ENCODE data around the gene BEGAIN. TPM values are rescaled to one million over a fixed set of nuclear protein-coding genes. Genes with fewer than 3 reads are reported as not detected.

Gene BEGAIN
- total and polyA plus RNA-seq, 2 of the 8 experiments (the other 6 are each of a cell fraction or from before 2014, with no cell fraction given) = 2.9 to 3.0 TPM

DNA sequence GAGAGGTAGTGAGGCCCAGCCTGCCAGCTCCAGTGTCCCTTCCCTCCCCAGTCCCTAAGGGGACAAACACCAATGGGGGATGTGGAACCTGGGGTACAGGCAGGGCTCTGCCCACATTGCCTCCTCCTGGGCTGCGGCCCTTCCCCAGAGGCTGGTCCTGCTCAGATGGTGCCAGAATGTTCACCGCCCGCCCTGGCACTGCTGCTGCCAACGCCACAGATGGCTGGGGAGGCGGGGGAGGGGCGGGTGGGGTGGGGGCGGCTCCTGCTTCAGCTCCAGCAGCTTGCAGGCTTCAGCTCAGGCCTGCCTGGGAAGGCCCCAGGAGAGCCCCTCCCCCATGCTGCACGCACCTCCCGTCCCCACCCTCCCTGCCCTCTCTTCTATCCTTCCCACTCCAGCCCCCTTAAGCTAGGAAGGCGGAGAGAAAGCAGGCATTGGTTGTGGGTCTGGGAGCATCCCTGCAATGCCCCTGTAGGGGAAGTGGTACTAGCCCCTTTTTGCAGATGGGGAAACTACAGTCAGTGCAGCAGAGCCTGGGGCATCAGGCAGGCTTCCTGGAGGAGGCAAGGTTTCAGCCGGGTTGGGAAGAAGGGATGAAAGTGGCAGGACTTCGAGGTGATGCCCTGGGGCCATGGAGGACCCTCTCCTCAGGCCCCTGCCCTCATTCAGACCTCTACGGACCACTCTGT, 2.0 kb upstream of the BEGAIN start:
- Histone ChIP-seq H3K27me3 (replicated peaks in 1 of 4; ENCODE audit: control insufficient read depth in 3 of 4, extremely low read depth in 1 of 4, insufficient read depth in 3 of 4, low read length in 3 of 4) (peaks cover 19 to 35% (median 32%) of the 10 kb centered on the region in 4 experiments), H3K23me2 (ENCODE audit: low read depth, low read length) (peaks cover 12% of the 10 kb centered on the region; the same call in 1 of the 2 replicates), H2AFZ (ENCODE audit: low read length) (peak overlapping the region; percentile 76; the same call in 1 of the 2 replicates), H4K91ac (replicated peaks; ENCODE audit: insufficient read length, low read length) (no peak overlapping the region), H3K9ac (replicated peaks in 1 of 4; ENCODE audit: extremely low read depth in 1 of 4, low read depth in 3 of 4, low read length in 3 of 4) (no peak overlapping the region), H3K23ac (ENCODE audit: insufficient read length) (no peak overlapping the region), H2BK120ac (replicated peaks; ENCODE audit: low read depth, low read length) (no peak overlapping the region), H3K4me2 (ENCODE audit: insufficient read depth in 1 of 2, low read depth in 2 of 2, low read length in 2 of 2) (no peak overlapping the region), H2AK5ac (ENCODE audit: low read depth, low read length) (no peak overlapping the region), H2BK5ac (ENCODE audit: low read depth, low read length) (no peak overlapping the region), H3K4me1 (replicated peaks in 1 of 4; ENCODE audit: control insufficient read depth in 3 of 4, insufficient read depth in 4 of 4, low read length in 3 of 4) (peaks cover 0 to 15% (median 3%) of the 10 kb centered on the region in 4 experiments; a peak in 3 of 7 replicates), H3K79me2 (ENCODE audit: control insufficient read depth in 1 of 2, insufficient read depth in 2 of 2, low read length in 2 of 2) (no peaks in the 10 kb centered on the region), H4K8ac (ENCODE audit: extremely low read depth, insufficient read depth, low read length) (no peak overlapping the region), H3K36me3 (ENCODE audit: control insufficient read depth in 2 of 4, insufficient read depth in 4 of 4, low read length in 3 of 4) (no peaks in the 10 kb centered on the region), H3K27ac (ENCODE audit: low read depth, low read length) (no peak overlapping the region), H4K5ac (ENCODE audit: insufficient read length, low read depth, low read length) (no peak overlapping the region), H3K18ac (ENCODE audit: extremely low read depth, low read length) (no peak overlapping the region; the same call in none of the 2 replicates), H3K9me3 (ENCODE audit: insufficient read depth in 2 of 2, low read depth in 1 of 2, low read length in 1 of 2) (no peaks in the 10 kb centered on the region), H3K4ac (replicated peaks; ENCODE audit: insufficient read length, low read depth, low read length) (no peak overlapping the region), H3K14ac (ENCODE audit: insufficient read length) (no peak overlapping the region), H2BK15ac (ENCODE audit: low read length) (0 out of 2 replicates have a peak overlapping the region, but pooled peaks have one; percentile 61), H2BK20ac (ENCODE audit: low read length) (no peak overlapping the region), H2BK12ac (ENCODE audit: low read depth, low read length) (peak overlapping the region; percentile 87; the same call in 1 of the 2 replicates), H3K4me3 (ENCODE audit: extremely low read depth in 1 of 4, insufficient read depth in 2 of 4, low read depth in 3 of 4, low read length in 4 of 4) (no peak overlapping the region), H3K79me1 (ENCODE audit: low read depth, low read length) (no peaks in the 10 kb centered on the region), H3K56ac (replicated peaks; ENCODE audit: insufficient read length, low read depth, low read length) (no peak overlapping the region), H4K20me1 (replicated peaks in 1 of 2; ENCODE audit: control insufficient read depth in 1 of 2, insufficient read depth in 2 of 2, low read length in 2 of 2) (peaks cover 0 to 1% of the 10 kb centered on the region in 2 experiments)
- CTCF ChIA-PET (ENCODE audit: partially characterized antibody) = interaction anchor here (0.6 to 2.1 kb wide), 5 partner anchors 20 to 205 kb away, joined by 3 to 6 read pairs (median 3); no protein-coding TSS in a partner anchor
- DNase-seq (ENCODE audit: low read depth in 1 of 2, low spot score in 2 of 2) = no peak
- WGBS, 2 experiments (ENCODE audit: extremely low coverage in 1 of 2, insufficient coverage in 1 of 2, insufficient read length in 1 of 2, insufficient replicate concordance in 2 of 2, low coverage in 1 of 2, low lambda C conversion rate in 2 of 2, missing lambda C conversion rate in 1 of 2) = 75% methylated on average over 7 of the region's 13 CpGs; no CpG with 5 or more reads in 1 of the 2 experiments
- POLR2A ChIA-PET (ENCODE audit: partially characterized antibody) = no interaction called here
- no peak for FAIRE-seq
- TF ChIP-seq YY1 (IDR thresholded peaks at IDR 0.05; ENCODE audit: low read depth, low read length) = no peak
- no peak for TF ChIP-seq GTF2F1 (IDR thresholded peaks at IDR 0.05; ENCODE audit: borderline replicate concordance, low read depth, low read length)
- no peak for TF ChIP-seq KDM5A (IDR thresholded peaks at IDR 0.05; ENCODE audit: low read length)
- no peak for TF ChIP-seq CHD2 (IDR thresholded peaks at IDR 0.05; ENCODE audit: low read length)
- no peak for TF ChIP-seq PHF8 (conservative IDR thresholded peaks at IDR 0.05; ENCODE audit: low read depth, low read length)
- TF ChIP-seq RAD21 (IDR thresholded peaks at IDR 0.05 in 1 of 2, conservative IDR thresholded peaks at IDR 0.05 in 1 of 2; ENCODE audit: low read depth in 2 of 2, low read length in 2 of 2) = no peak
- no peak for TF ChIP-seq EZH2 (IDR thresholded peaks at IDR 0.05; ENCODE audit: low read depth, low read length, severe bottlenecking)
- TF ChIP-seq NRF1 (IDR thresholded peaks at IDR 0.05; ENCODE audit: low read depth, low read length) = no peak
- no peak for TF ChIP-seq POU5F1 (IDR thresholded peaks at IDR 0.05; ENCODE audit: low read depth, low read length)
- TF ChIP-seq, protein P1, sequence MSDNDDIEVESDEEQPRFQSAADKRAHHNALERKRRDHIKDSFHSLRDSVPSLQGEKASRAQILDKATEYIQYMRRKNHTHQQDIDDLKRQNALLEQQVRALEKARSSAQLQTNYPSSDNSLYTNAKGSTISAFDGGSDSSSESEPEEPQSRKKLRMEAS (IDR thresholded peaks at IDR 0.05) = no peak

Measured in H1 (cell line).